ENCODE data around the gene GPR179.

GRCh38 chr17:38325221-38325851 lies 18.4 kb downstream of the GPR179 start:
- no peak for TF ChIP-seq SREBF2 (IDR thresholded peaks at IDR 0.05)
- TF ChIP-seq CTCF (IDR thresholded peaks at IDR 0.05), result no peak
- TF ChIP-seq POLR2A (IDR thresholded peaks at IDR 0.05; ENCODE audit: low read length), result no peak
